ENCODE results near the gene ABI3BP. TPM values are rescaled to one million over a fixed set of nuclear protein-coding genes. Genes with fewer than 3 reads are reported as not detected.

The ABI3BP gene, protein sequence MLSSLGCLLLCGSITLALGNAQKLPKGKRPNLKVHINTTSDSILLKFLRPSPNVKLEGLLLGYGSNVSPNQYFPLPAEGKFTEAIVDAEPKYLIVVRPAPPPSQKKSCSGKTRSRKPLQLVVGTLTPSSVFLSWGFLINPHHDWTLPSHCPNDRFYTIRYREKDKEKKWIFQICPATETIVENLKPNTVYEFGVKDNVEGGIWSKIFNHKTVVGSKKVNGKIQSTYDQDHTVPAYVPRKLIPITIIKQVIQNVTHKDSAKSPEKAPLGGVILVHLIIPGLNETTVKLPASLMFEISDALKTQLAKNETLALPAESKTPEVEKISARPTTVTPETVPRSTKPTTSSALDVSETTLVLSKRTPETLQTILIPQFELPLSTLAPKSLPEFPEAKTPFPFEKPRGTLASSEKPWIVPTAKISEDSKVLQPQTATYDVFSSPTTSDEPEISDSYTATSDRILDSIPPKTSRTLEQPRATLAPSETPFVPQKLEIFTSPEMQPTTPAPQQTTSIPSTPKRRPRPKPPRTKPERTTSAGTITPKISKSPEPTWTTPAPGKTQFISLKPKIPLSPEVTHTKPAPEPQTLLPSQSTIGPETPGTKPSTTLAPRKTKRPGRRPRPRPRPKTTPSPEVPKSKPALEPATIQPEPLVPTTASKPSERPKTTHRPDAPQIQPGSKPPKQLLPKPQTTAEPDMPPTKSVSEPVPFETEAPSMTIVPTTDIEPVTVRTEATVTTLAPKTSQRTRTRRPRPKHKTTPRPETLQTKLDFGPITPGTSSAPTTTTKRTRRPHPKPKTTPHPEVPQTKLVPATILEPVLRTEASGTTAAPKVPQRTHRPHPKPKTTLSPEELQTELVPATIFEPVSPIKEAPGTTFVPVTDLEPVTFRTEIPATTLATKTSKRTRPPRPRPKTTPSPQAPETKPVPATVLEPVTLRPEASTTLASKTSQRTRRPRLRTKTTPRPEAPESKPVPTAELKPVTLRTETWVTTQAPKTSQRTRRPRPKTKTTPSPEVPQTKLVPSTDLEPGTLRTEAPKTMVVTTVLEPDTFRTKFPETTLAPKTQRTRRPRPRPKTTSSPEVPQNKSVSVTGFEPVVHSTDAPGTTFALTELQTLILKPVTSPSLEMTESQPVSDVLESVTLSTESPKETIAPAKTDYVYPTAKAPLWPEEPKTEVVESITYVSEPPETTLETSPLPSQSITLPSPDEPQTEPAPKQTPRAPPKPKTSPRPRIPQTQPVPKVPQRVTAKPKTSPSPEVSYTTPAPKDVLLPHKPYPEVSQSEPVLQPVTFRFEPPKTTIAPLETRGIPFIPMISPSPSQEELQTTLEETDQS (N-terminal part only)
- total RNA-seq (2022), result 2.9 and 3.1 TPM in 2 replicates
- percentile 28 among the genes with signal in this experiment for Bru-seq, nascent RNA
- BruChase-seq, experiment 1, labeled RNA remaining after a 6-hour chase, result percentile 22 among the genes with signal in this experiment
- BruChase-seq, experiment 2, labeled RNA remaining after a 2-hour chase, result percentile 32 among the genes with signal in this experiment
- long read RNA-seq, partial matches to known transcripts, result 0 of 1 reads
- long read RNA-seq, other reads (novel, unspliced or antisense), result 1 of 1 reads

GRCh38 chr3:100993309-100993708, at the start of gene ABI3BP:
TSS of gene ABI3BP (minus strand) at chr3:100993421. CDS start at chr3:100993384, 37 bp downstream.
- intact Hi-C loops (cut with micrococcal nuclease), result no loop called here
- Mint-ChIP-seq H3K4me1 (ENCODE audit: insufficient read depth, unreplicated experiment) (peaks cover 14% of the 10 kb centered on the region), H3K27ac (ENCODE audit: low read depth, unreplicated experiment) (no peak within 1 kb of the TSS), H3K9me3 (ENCODE audit: unreplicated experiment) (no peaks in the 10 kb centered on the region), H3K36me3 (ENCODE audit: insufficient read depth, unreplicated experiment) (no peaks in the 10 kb centered on the region), H3K4me3 (ENCODE audit: unreplicated experiment) (no peak within 1 kb of the TSS), H3K27me3 (ENCODE audit: insufficient read depth, unreplicated experiment) (no peaks in the 10 kb centered on the region)
- ChIA-PET CTCF (interaction anchor here (0.5 to 1.6 kb wide), 3 partner anchors 11 to 530 kb away, joined by 3 to 5 read pairs (median 3); no protein-coding TSS in a partner anchor), POLR2A (interaction anchor here (0.6 to 1.7 kb wide), 5 partner anchors 21 to 1162 kb away, joined by 3 to 5 read pairs (median 3); no protein-coding TSS in a partner anchor)
- TF ChIP-seq CTCF (IDR thresholded peaks at IDR 0.05; ENCODE audit: unreplicated experiment), result no peak
- peak; percentile 67 for DNase-seq (ENCODE audit: unreplicated experiment)
- BruUV-seq (replicated peaks), result no TSS peak

- H3K36me3 Mint-ChIP-seq (ENCODE audit: insufficient read depth, unreplicated experiment), result no peaks in the 10 kb centered on the region
- DNase-seq (ENCODE audit: unreplicated experiment), result peak; percentile 83
- no peak for TF ChIP-seq CTCF (IDR thresholded peaks at IDR 0.05; ENCODE audit: unreplicated experiment)
- H3K27me3 Mint-ChIP-seq (ENCODE audit: insufficient read depth, unreplicated experiment), result no peaks in the 10 kb centered on the region
- H3K27ac Mint-ChIP-seq (ENCODE audit: low read depth, unreplicated experiment), result no peak overlapping the region
- intact Hi-C loops (cut with micrococcal nuclease), result loop anchor here (10.0 kb wide), 1 partner anchor 156 kb away; no protein-coding TSS in a partner anchor
- H3K4me1 Mint-ChIP-seq (ENCODE audit: insufficient read depth, unreplicated experiment), result peaks cover 56% of the 10 kb centered on the region
- CTCF ChIA-PET, result interaction anchor here (1.2 kb wide), 1 partner anchor 13 kb away, joined by 3 read pairs; no protein-coding TSS in a partner anchor
- H3K4me3 Mint-ChIP-seq (ENCODE audit: unreplicated experiment), result no peak overlapping the region
- H3K9me3 Mint-ChIP-seq (ENCODE audit: unreplicated experiment), result no peaks in the 10 kb centered on the region
- POLR2A ChIA-PET, result interaction anchor here (0.6 to 2.1 kb wide), 3 partner anchors 33 to 473 kb away, joined by 3 to 6 read pairs (median 4); no protein-coding TSS in a partner anchor
- no TSS peak for BruUV-seq (replicated peaks)
Measured at GRCh38 chr3:101039285-101039684, 46.1 kb upstream of the ABI3BP start.

DNA sequence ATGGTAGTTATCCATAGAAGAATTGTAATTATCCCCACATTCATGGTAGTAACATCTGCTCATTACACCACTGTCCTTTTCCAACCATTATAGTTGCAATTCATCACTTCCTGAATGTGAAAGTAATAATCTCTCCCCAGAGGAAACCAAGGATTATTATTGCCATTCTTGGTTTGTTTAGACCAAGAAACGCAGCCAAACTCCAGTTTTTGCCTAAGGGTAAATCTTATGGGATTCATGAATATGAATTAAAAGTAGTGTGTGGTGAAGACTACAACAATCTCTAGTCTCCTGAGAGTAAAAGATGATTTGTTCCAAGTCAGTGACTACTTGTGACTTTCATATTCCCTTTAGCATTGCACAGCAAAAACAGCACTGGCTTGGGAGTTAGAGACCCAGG, 45.7 kb upstream of the ABI3BP start:
- intact Hi-C loops (cut with micrococcal nuclease), result loop anchor here (10.0 kb wide), 1 partner anchor 156 kb away; no protein-coding TSS in a partner anchor
- H3K9me3 Mint-ChIP-seq (ENCODE audit: unreplicated experiment), result no peaks in the 10 kb centered on the region
- ChIA-PET CTCF (interaction anchor here (1.2 kb wide), 1 partner anchor 13 kb away, joined by 3 read pairs; no protein-coding TSS in a partner anchor), POLR2A (interaction anchor here (0.6 to 2.1 kb wide), 5 partner anchors 9 to 474 kb away, joined by 3 to 7 read pairs (median 4); no protein-coding TSS in a partner anchor)
- no peak for TF ChIP-seq CTCF (IDR thresholded peaks at IDR 0.05; ENCODE audit: unreplicated experiment)
- no peak overlapping the region for H3K4me3 Mint-ChIP-seq (ENCODE audit: unreplicated experiment)
- BruUV-seq (replicated peaks), result no TSS peak
- H3K27ac Mint-ChIP-seq (ENCODE audit: low read depth, unreplicated experiment), result no peak overlapping the region
- no peaks in the 10 kb centered on the region for H3K36me3 Mint-ChIP-seq (ENCODE audit: insufficient read depth, unreplicated experiment)
- H3K4me1 Mint-ChIP-seq (ENCODE audit: insufficient read depth, unreplicated experiment), result peaks cover 56% of the 10 kb centered on the region
- peak; percentile 26 for DNase-seq (ENCODE audit: unreplicated experiment)
- no peaks in the 10 kb centered on the region for H3K27me3 Mint-ChIP-seq (ENCODE audit: insufficient read depth, unreplicated experiment)
